Measurements from ENCODE around the gene EREG. TPM values are rescaled to one million over a fixed set of nuclear protein-coding genes. Genes with fewer than 3 reads are reported as not detected.

The EREG gene
- total RNA-seq, 1 donor, result 5.2 TPM

DNA sequence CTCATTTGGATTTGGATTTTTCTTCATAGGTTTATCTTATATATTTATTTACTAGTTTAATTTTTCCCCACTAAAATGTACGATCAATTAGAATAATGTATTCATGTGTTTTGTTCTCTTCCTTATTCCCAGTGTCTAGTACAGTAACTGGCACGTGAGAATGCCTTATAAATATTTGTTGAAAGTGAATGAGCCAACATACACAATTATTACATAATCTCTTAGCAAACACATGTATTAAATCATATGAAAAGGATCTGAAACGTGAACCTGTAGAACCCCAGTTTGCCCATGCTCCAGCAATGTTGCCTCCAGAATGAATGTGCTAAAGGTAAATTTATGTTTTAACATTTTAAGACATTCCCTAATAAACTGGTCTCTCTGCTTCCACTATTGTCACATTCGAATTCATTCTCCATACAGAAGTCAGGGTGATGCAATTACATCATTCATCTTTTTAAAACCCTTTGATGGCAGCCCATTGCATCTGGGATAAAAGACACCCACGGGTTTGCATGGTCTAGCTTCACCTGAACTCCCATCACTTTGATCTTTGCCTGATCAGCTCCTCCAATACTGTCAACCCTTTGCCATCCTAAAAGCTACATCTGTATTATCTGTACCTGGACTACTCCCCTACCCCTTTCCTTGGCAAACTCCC lies 49.3 kb downstream of the EREG start:
- no peak for DNase-seq (ENCODE audit: low read depth)
- TF ChIP-seq, protein P1, sequence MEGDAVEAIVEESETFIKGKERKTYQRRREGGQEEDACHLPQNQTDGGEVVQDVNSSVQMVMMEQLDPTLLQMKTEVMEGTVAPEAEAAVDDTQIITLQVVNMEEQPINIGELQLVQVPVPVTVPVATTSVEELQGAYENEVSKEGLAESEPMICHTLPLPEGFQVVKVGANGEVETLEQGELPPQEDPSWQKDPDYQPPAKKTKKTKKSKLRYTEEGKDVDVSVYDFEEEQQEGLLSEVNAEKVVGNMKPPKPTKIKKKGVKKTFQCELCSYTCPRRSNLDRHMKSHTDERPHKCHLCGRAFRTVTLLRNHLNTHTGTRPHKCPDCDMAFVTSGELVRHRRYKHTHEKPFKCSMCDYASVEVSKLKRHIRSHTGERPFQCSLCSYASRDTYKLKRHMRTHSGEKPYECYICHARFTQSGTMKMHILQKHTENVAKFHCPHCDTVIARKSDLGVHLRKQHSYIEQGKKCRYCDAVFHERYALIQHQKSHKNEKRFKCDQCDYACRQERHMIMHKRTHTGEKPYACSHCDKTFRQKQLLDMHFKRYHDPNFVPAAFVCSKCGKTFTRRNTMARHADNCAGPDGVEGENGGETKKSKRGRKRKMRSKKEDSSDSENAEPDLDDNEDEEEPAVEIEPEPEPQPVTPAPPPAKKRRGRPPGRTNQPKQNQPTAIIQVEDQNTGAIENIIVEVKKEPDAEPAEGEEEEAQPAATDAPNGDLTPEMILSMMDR (IDR thresholded peaks at IDR 0.05; ENCODE audit: insufficient read depth, low read depth, low read length), result no peak
- H3K4me3 ChIP-seq (ENCODE audit: low read depth, low read length), result no peak overlapping the region

DNA sequence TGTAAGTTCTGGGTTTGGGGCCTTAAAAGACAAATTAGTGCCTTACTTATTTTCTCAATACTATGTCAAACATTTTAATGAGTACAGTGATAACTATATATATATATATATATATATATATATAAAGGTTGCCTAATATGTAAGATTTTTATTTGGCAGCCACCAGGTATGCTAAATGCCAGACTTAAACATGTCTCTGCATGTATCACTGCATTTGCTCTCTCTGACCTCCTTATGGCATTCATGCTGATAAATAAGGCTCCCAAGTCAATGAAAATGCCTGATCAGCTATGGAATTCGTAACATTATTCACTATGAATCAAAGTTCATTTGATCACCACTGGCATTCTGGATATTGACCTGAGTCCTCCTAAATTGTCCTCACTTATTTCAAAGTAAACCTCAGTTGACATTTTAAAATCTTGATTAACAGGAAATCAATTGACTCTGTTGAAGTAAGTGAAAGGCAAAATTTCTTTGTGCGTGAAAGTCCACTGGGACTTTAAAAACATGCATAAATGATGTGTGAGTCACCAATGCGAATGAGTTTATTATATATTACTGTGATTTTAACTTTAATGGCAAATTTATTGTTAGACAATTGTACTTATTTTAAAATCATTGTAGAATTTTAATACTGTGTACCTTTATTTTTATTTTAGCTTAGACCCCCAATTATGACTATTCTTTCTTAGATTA lies 50.8 kb downstream of the EREG start:
- no peak for DNase-seq (ENCODE audit: low read depth)
- TF ChIP-seq, protein P1 (IDR thresholded peaks at IDR 0.05; ENCODE audit: insufficient read depth, low read depth, low read length), result no peak
- H3K4me3 ChIP-seq (ENCODE audit: low read depth, low read length), result no peak overlapping the region

DNA sequence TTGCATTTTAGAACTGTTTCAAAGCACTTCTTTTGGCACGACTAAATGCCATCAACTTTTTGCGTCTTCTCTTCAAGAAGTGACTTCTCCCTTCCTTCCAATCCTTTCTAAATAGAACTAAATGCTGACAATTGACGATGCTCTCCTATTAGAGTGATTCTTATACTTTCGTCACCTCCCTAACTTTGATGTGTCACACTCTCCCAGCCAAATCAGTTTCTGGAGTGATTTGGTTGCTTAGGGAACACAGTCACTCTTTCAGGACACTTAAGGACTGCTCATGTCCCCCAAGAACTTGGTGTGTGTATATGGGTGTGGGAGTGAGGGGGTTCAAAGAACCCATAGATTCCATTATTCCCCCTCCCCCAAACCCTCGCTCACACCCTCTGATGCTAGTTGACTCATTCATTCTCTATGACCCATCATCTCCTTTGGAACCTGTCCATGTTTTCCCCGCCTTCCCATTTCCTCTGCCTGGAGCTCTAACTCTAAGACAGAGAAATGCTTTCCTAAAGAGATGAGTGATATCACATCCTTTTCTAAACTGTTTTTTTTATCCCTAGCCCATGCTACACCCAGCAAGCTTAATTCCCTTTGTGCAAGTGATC lies 53.2 kb downstream of the EREG start:
- H3K4me3 ChIP-seq (ENCODE audit: low read depth, low read length), result no peak overlapping the region
- TF ChIP-seq, protein P1 (IDR thresholded peaks at IDR 0.05; ENCODE audit: insufficient read depth, low read depth, low read length), result no peak
- peak; percentile 66 for DNase-seq (ENCODE audit: low read depth)

DNA sequence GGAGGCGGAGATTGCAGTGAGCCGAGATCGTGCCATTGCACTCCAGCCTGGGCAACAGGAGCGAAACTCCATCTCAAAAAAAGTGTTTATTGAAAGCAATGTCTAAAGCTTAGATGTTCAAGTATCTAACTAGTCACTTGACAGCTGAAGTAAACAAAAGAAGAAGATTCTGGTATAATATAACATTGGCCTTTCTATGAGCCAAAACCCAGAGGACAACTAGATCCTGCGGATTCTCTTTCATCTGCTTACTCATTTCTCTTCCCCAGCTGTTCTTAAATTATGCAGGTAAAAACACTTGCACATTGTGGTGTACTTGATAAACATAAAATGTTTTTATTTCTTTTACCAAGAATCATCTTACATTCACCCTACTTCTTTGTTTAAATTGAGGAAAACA lies 55.9 kb downstream of the EREG start:
- TF ChIP-seq, protein P1 (IDR thresholded peaks at IDR 0.05; ENCODE audit: insufficient read depth, low read depth, low read length), result no peak
- no peak for DNase-seq (ENCODE audit: low read depth)
- H3K4me3 ChIP-seq (ENCODE audit: low read depth, low read length), result no peak overlapping the region

DNA sequence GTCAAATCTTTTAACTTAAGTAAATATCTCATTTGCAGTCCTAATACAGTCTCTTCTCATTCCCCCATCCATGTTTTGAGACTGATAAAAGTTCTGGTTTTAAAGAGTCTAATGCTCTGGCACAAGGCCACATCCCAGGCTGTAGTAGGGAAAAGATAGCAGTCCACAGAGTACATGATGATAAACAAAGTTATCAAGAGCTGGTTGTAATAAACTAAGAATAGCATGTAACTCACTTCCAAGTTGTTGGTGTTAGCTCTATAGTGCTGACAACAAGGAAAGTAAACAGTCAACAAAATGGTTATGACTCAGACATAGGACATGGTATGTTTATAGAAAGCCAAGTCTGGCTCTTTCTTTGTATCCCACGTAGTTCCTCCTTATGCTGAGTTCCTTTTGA lies 58.2 kb downstream of the EREG start:
- H3K4me3 ChIP-seq (ENCODE audit: low read depth, low read length), result no peak overlapping the region
- peak; percentile 97 for DNase-seq (ENCODE audit: low read depth)
- TF ChIP-seq, protein P1 (IDR thresholded peaks at IDR 0.05; ENCODE audit: insufficient read depth, low read depth, low read length), result no peak

DNA sequence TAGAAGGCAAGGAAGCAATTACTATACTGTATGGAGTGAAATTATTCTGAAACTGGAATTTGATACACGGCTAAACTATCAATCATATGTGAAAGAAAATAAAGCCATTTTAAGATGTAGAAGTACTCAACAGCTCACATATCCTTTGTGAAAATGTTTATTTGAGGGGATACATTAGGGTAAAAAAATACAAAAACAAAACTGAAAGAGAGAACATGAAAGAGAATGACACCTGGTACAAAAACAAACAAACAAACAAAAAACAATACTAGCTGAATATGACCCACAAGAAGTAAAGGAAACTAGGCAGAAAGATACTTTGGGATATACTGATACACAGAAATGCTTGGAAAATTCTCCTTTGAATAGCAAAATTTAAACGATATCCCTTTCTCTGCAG lies 59.2 kb downstream of the EREG start:
- TF ChIP-seq, protein P1 (IDR thresholded peaks at IDR 0.05; ENCODE audit: insufficient read depth, low read depth, low read length), result no peak
- DNase-seq (ENCODE audit: low read depth), result no peak
- H3K4me3 ChIP-seq (ENCODE audit: low read depth, low read length), result no peak overlapping the region

Data from fibroblast of villous mesenchyme (primary cell).